Activated T-cell treated with anti-CD3 and anti-CD28 coated beads, Interleukin-2, amount 50 U/mL, for 72 hours (primary cell): ENCODE measurements around the gene CDK1. TPM values are rescaled to one million over a fixed set of nuclear protein-coding genes. Genes with fewer than 3 reads are reported as not detected.
A peak's percentile ranks its signal among the peaks of the same experiment; 100 is the strongest.

Experiments used
- ATAC-seq, 2 donors: fragments of 150-1000 bp; cut with Tn5 transposase; replicated peaks in 1 of 2; 2 replicates each; pipeline ENCODE4 v1.10.0; 2021; ENCODE audit warnings: moderate library complexity in 2 of 2, mild to moderate bottlenecking in 1 of 2
- DNase-seq, 2 donors: peaks; one replicate each; pipeline ENCODE4 v3.0.0; 2021 to 2022; ENCODE audit warnings: mixed read lengths in 1 of 2
- H3K27ac Mint-ChIP-seq: one replicate; pipeline ENCODE4 v1.8.0; 2022; ENCODE audit warnings: mild to moderate bottlenecking, moderate library complexity, mixed read lengths
- H3K27me3 Mint-ChIP-seq: one replicate; pipeline ENCODE4 v1.8.0; 2022; ENCODE audit warnings: low read depth, mixed read lengths
- H3K36me3 Mint-ChIP-seq, 2 donors: one replicate each; pipeline ENCODE4 v1.8.0; 2022; ENCODE audit warnings: mixed read lengths in 2 of 2, mild to moderate bottlenecking in 1 of 2; ENCODE audit not compliant: insufficient read depth in 2 of 2
- H3K4me1 Mint-ChIP-seq: one replicate; pipeline ENCODE4 v1.8.0; 2022; ENCODE audit warnings: low read depth, mixed read lengths
- H3K4me3 Mint-ChIP-seq, 2 donors: one replicate each; pipeline ENCODE4 v1.8.0; 2022; ENCODE audit warnings: mild to moderate bottlenecking in 2 of 2, mixed read lengths in 2 of 2, moderate library complexity in 2 of 2
- H3K9me3 Mint-ChIP-seq, 2 donors: one replicate each; pipeline ENCODE4 v1.8.0; 2022; ENCODE audit warnings: mixed read lengths in 2 of 2
- total RNA-seq, 2 donors: library from RNA; stranded (reverse); gene quantifications; one replicate each; pipeline ENCODE4 v1.2.3, GENCODE V29; 2022

Gene CDK1
- total RNA-seq = 100 to 1,000 TPM; 109 to 130 TPM

DNA sequence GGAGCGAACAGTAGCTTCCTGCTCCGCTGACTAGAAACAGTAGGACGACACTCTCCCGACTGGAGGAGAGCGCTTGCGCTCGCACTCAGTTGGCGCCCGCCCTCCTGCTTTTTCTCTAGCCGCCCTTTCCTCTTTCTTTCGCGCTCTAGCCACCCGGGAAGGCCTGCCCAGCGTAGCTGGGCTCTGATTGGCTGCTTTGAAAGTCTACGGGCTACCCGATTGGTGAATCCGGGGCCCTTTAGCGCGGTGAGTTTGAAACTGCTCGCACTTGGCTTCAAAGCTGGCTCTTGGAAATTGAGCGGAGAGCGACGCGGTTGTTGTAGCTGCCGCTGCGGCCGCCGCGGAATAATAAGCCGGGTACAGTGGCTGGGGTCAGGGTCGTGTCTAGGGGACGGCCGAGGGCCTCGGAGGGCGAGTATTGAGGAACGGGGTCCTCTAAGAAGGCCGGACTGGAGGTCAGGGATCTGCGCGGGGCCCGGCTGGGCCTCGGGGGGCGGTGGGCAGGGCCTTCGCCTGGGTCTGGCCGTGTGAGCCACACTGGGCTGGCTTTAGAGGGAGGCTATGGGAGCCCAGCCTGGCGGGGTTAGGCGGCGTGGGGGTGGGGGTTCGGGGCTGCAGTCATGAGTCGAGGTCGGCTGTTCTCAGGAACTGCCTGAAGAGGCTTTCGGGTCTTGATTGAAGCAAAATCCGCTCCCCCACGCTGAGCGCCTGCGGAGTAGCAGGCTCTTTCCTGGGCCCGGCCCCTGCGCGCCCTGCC, at the start of gene CDK1:
CDK1 (plus strand) TSS at position 265 of the 757 bp plus-strand sequence. CDS start 1,688 bp downstream, outside the sequence.
- Mint-ChIP-seq H3K4me1 (peaks cover 35% of the 10 kb centered on the region), H3K36me3 (peaks cover 2 to 24% of the 10 kb centered on the region in 2 donors), H3K4me3 (peak within 1 kb of the TSS; percentile 92 to 98), H3K27me3 (no peaks in the 10 kb centered on the region), H3K9me3 (no peaks in the 10 kb centered on the region), H3K27ac (peak within 1 kb of the TSS; percentile 99)
- ATAC-seq = peak; percentile 98
- DNase-seq = peak; percentile 94 to 98

DNA sequence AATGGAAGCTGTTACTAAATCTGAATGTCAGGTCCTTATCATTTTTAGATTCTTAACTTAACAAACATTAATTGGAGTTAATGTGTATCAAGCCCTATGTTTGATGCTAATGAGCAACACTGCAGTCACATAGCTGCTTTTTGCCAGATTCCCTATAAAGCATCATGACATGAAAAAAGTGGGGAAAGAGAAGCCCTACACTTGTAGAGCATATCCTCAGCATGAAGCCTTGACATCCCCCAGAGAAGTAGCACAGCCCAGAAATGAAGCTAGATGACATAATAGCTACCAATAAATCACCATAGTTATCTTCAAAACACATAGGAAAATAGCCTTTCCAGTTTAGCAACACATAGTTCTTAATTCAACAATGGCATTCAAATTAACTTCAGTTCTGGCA, 49.2 kb upstream of the CDK1 start:
- Mint-ChIP-seq H3K4me1 (peaks cover 62% of the 10 kb centered on the region), H3K27ac (no peak overlapping the region)
- no peak for DNase-seq

DNA sequence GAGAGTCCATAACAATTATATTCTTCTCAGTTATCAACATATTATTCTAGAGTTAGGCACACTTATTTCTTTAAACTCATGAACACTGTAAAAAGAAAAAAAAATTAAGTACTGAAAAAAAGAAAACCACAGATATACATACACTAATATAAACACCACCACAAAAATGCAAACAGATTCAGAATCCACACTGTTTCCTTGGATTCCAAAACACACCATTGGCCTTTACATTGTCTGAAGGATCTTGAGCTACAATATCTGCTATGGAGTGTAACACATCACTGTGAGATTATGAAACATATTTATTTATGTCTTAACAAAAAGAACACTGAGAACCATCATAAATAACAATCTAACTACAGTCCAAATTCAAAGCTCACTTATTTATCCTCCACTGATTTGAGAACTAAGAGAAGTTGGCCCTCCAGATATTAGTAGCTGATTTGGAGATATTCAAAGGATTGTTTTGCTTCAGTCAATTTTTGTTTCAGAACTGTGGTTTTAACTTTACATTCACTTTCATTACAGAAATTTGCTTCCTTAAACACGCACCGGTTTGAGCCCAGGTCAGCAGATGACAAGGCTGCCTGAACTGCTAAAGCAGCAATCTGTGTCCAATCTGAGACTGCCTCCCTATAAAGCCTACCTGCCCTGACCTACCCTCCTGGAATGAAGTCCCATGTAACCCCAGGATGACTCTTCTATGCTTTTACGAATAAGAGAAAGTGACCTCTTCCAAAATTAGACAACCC, 47.0 kb upstream of the CDK1 start:
- peaks cover 49% of the 10 kb centered on the region for H3K4me1 Mint-ChIP-seq

More for the DNA sequence above, 49.2 kb upstream of the CDK1 start:
- Mint-ChIP-seq H3K27me3 (no peaks in the 10 kb centered on the region), H3K4me3 (peak overlapping the region in 1 of 2 donors; percentile 57), H3K9me3 (peaks cover 0 to 1% of the 10 kb centered on the region in 2 donors), H3K36me3 (peaks cover 4 to 7% of the 10 kb centered on the region in 2 donors)
- ATAC-seq = no peak

DNA sequence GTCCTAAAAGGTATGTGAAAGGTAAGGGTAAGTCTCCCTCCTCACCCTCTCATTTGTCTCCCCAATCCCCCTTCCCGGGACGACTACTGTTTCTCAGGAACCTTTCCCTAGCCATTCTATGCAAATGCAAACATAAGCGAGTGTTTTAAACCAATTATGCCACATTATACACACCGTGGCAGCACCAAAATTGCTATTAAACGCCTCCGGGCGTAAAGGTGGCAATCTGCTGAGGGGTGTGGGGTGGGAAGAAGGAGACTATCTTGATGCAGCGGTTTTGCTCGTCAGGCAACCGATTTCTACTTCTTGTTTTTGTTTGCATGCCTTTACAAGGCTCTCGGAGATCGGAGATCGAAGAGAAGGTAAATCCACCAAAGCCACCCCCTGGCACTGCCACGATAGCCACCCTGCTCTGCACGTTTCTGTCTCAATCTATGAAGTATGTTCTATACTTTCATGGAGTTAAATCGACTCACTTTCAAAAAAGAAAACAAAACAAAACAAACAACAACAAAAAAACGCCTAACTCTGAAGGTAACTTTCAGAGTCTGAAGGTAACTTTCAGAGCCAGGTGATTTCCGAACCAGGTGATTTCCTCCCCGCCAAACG, 46.0 kb upstream of the CDK1 start:
- peak; percentile 7 to 8 for DNase-seq
- Mint-ChIP-seq H3K27me3 (no peaks in the 10 kb centered on the region), H3K4me3 (peak overlapping the region; percentile 80 to 92), H3K36me3 (peaks cover 3 to 4% of the 10 kb centered on the region in 2 donors), H3K9me3 (no peaks in the 10 kb centered on the region), H3K4me1 (peaks cover 39% of the 10 kb centered on the region), H3K27ac (peak overlapping the region; percentile 66)
- ATAC-seq = peak in 1 of 2 donors; percentile 6

More for the DNA sequence above, 47.0 kb upstream of the CDK1 start:
- Mint-ChIP-seq H3K36me3 (peaks cover 3 to 4% of the 10 kb centered on the region in 2 donors), H3K27me3 (no peaks in the 10 kb centered on the region), H3K4me3 (peak overlapping the region; percentile 80 to 92), H3K9me3 (no peaks in the 10 kb centered on the region), H3K27ac (peak overlapping the region; percentile 36)
- ATAC-seq = peak; percentile 42 to 46
- peak; percentile 21 to 28 for DNase-seq

DNA sequence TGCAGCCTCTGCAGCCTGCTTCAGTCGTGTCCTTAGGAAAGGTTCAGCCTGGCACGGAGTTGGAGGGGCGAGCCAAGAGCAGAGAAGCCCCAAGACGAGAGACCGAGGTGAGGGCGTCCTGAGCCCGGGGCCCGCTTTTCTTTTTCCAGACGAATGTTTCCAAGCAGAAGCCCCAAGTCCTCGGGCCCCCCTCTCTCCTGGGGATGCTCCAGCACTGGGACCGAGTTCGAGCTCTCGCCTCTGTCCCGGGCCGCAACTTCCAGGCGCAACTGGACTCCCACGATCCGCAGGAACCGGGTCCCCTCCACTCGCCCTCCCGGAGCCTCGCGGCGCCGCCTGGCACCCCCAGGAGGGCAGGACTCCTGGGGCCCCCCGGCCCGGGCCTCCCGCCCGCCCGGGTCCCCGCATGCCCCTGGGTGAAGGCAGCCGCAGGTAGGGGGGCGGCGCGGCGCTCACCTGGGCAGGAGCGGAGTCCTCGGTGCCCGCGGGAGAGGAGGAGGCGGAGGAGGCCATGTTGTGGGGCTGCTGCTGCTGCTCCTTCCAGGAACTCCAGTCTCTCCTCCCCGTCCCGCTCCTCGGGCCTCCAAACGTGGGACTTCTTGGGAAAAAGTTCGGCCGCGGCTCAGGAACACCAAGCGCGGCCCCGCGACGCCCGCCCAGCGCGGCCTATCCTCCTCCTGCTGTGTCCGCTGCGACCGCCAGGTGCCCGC, 45.3 kb upstream of the CDK1 start:
- H3K4me3 Mint-ChIP-seq = peak overlapping the region; percentile 80 to 92
- H3K27me3 Mint-ChIP-seq = no peaks in the 10 kb centered on the region
- H3K4me1 Mint-ChIP-seq = peaks cover 33% of the 10 kb centered on the region
- H3K27ac Mint-ChIP-seq = peak overlapping the region; percentile 66
- no peaks in the 10 kb centered on the region for H3K9me3 Mint-ChIP-seq
- DNase-seq (peak; percentile 51 to 56), ATAC-seq (peak; percentile 50 to 86)
- peaks cover 3 to 4% of the 10 kb centered on the region in 2 donors for H3K36me3 Mint-ChIP-seq

DNA sequence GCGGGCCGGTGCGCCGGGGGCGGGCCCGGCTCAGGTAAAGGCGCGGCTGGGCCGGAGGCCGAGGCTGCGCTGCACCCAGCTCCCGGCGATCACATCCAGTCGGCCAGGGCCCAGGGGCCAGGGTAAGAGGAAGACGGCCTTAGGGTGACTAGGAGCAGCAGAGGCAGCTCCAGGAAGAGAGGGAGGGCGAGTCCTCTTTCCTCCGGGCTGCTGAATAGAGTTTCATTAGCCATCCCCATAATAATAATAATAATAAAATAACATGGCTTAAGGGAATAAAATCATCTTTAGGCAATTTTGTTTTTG, 44.8 kb upstream of the CDK1 start:
- Mint-ChIP-seq H3K9me3 (no peaks in the 10 kb centered on the region), H3K4me3 (peak overlapping the region; percentile 79 to 92), H3K4me1 (peaks cover 28% of the 10 kb centered on the region), H3K27me3 (no peaks in the 10 kb centered on the region), H3K27ac (no peak overlapping the region), H3K36me3 (peaks cover 3 to 4% of the 10 kb centered on the region in 2 donors)
- ATAC-seq (peak in 1 of 2 donors; percentile 82), DNase-seq (no peak)

DNA sequence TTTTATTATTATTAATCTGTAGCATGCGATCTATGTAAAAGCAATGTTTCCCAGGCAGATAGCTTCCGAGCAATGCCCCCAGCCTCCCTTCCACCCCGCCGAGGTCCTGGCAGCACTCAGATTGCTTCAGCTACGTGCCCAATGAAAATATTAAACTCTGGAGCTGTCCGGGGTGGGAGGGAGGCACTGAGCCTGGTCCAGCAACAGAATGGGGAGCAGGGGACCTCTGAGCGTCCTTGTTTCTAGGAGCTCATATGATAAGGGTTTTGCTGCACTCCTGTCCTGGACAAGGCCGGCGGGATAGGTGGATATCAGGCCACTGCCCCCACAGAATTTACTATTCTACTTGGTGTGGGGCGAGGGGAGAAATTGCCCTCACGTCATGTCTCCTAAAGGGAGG, 44.5 kb upstream of the CDK1 start:
- ATAC-seq (no peak), DNase-seq (no peak)
- Mint-ChIP-seq H3K36me3 (peaks cover 3 to 4% of the 10 kb centered on the region in 2 donors), H3K9me3 (no peaks in the 10 kb centered on the region), H3K4me1 (peaks cover 25% of the 10 kb centered on the region), H3K27me3 (no peaks in the 10 kb centered on the region), H3K4me3 (peak overlapping the region; percentile 13 to 56), H3K27ac (no peak overlapping the region)

DNA sequence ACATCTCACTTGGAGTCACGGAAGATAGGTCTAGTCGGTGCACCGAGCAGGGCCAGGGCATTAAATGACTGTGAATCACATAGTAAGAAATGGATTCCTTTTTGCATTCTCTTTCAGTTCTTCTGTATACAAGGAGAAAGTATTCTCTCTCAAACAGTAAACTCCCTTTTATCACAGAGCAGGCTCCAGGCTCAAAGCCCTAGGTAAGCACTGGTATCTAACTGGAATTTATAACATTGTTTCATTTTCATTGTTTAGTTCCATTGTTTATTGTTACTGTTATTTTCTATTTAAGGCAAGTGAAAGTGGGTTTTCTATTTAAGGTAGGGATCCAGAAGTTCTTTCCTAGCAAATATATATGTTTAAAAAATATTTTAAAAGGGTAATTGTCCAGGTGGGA, 44.1 kb upstream of the CDK1 start:
- Mint-ChIP-seq H3K27me3 (no peaks in the 10 kb centered on the region), H3K27ac (no peak overlapping the region), H3K4me1 (peaks cover 22% of the 10 kb centered on the region), H3K9me3 (no peaks in the 10 kb centered on the region), H3K4me3 (peak overlapping the region; percentile 13 to 56), H3K36me3 (peaks cover 3 to 4% of the 10 kb centered on the region in 2 donors)
- DNase-seq (no peak), ATAC-seq (no peak)

DNA sequence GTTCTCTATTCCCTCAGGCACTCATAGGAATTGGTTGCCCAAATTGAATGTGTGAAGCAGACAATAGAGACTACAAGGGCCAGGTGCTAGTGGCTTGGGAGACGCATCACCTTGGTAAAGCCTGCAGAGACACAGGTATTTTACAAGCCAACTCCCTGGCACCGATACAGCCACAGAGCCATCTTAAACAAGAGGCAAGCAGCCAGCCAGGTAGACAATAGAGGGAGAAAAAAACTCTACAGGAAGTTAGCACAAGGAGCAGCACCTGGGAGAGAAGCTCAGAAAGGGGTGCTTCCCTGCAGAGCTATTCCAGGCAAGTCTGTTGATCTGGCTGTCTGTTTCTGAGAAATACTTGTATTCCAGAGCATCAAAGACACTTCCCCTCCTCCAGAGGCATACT, 43.0 kb upstream of the CDK1 start:
- no peaks in the 10 kb centered on the region for H3K9me3 Mint-ChIP-seq
- H3K4me3 Mint-ChIP-seq = no peak overlapping the region
- H3K36me3 Mint-ChIP-seq = peaks cover 3 to 4% of the 10 kb centered on the region in 2 donors
- DNase-seq (no peak), ATAC-seq (no peak)
- H3K27me3 Mint-ChIP-seq = no peaks in the 10 kb centered on the region
- peaks cover 13% of the 10 kb centered on the region for H3K4me1 Mint-ChIP-seq
- H3K27ac Mint-ChIP-seq = no peak overlapping the region

DNA sequence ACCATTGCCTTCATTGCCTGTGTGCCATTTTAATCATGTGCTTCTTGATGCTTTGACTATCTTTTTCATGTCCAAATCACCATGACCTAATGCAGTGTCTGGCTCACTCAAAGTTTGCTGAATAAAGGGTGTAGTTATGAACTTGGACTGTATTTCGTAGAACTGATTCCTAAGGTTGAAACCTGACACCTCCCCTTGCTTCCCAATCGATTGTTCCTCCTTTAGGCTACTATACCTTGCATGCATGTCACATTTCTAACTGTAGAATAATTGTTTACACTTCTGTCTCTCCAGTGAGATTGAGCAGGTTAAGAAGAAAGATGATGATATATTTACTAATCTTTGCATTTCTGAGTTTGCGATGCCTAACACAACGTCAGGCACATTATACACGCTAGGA, 41.0 kb upstream of the CDK1 start:
- Mint-ChIP-seq H3K27ac (no peak overlapping the region), H3K4me3 (no peak overlapping the region), H3K36me3 (peaks cover 3 to 4% of the 10 kb centered on the region in 2 donors), H3K9me3 (no peaks in the 10 kb centered on the region), H3K4me1 (peaks cover under 1% of the 10 kb centered on the region), H3K27me3 (peaks cover 4% of the 10 kb centered on the region)
- DNase-seq = no peak
- no peak for ATAC-seq

DNA sequence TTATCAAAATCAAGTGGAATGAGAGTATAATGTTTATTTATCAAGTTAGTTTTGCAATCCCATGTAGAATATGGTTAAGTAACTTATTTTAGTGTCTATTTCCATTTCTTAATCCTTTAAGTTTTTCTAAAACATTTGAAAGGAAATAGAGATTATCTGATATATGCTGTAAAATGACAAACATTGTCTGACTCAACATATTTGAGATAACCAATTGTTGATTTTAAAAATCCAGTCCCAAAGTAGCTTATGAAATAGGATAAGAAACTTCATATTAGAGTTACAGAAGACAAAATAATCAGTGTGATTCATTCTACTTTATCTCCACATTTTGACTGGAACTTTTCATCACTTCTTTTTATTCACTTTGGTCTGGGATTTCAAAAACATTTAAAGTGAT, 38.7 kb upstream of the CDK1 start:
- Mint-ChIP-seq H3K36me3 (no peaks in the 10 kb centered on the region), H3K27me3 (peaks cover 4% of the 10 kb centered on the region), H3K4me3 (no peak overlapping the region), H3K9me3 (no peaks in the 10 kb centered on the region), H3K4me1 (peaks cover 8% of the 10 kb centered on the region), H3K27ac (no peak overlapping the region)
- no peak for DNase-seq
- ATAC-seq = no peak

DNA sequence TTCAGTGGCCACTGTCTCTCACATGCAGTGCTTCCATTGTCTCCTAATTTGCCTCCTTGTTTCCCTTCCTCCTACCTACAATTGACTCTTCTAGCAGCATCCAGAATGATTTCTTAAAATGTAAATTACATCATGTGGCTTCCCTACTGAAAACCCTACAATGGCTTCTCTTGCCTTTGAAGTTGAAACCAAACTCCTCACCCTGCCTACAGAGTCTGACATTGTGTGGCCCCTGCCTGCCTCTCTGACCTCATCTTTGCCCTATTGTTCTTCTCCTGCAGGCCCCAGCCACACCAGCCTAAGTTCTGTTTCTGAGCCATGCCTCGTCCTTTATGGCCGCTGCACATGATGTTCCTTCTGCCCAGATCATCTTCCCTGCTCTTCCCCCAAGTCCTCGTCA, 35.8 kb upstream of the CDK1 start:
- Mint-ChIP-seq H3K27me3 (peaks cover 4% of the 10 kb centered on the region), H3K4me1 (peaks cover 8% of the 10 kb centered on the region), H3K27ac (no peak overlapping the region), H3K9me3 (no peaks in the 10 kb centered on the region), H3K4me3 (no peak overlapping the region), H3K36me3 (no peaks in the 10 kb centered on the region)
- DNase-seq (no peak), ATAC-seq (peak in 1 of 2 donors; percentile 49)
